AG04449 (cell line): Measurements from ENCODE around the gene TLX2.
A peak's percentile ranks its signal among the peaks of the same experiment; 100 is the strongest.

Experiments used
- CTCF ChIA-PET: fragments of 350-600 bp; formaldehyde crosslinking; extraction: SDS; loops from one replicate; lab custom pipeline; 2021; ENCODE audit warnings: antibody characterized with exemption; lab: Yijun Ruan, JAX
- POLR2A ChIA-PET: fragments of 400-600, 350-600 bp; formaldehyde crosslinking; extraction: SDS; loops from one replicate; lab custom pipeline; 2020; ENCODE audit warnings: antibody characterized with exemption, inconsistent platforms; lab: Yijun Ruan, JAX
- DNase-seq: peaks from one replicate; pipeline ENCODE4 v3.0.0-alpha.2; 2010; ENCODE audit warnings: low read depth, low spot score
- H3K4me3 ChIP-seq: 2 replicates; pipeline ENCODE4 v1.5.1; 2011; ENCODE audit warnings: low read depth, mild to moderate bottlenecking, control low read depth, low read length
- CTCF ChIP-seq: IDR thresholded peaks from one replicate; pipeline ENCODE4 v1.5.1; 2011; ENCODE audit warnings: mild to moderate bottlenecking, moderate library complexity, low read length, control low read depth, inconsistent platforms; ENCODE audit not compliant: insufficient read depth; ENCODE audit errors: missing control alignments

The TLX2 gene

DNA sequence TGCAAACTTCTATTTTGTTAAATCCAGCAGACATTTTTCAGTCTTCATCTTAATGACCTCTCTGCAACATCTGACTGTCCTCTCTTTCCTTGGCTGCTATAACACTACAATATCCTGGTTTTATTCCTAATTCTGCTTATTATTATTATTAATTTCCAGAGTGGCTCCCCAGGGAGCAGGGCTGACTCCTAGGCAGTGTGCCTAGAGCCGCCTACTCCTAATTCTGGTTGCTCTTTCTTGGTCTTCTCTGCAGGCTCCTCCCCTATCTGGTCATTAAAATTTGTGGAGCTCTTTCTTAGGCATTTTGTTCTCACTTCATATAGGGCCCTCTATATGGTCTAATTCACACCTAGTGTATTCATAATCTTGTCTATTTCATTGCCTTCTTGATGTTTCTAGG, 28.7 kb downstream of the TLX2 start:
- no peak overlapping the region for H3K4me3 ChIP-seq
- CTCF ChIA-PET: interaction anchor here (0.6 to 1.2 kb wide), 4 partner anchors 10 to 44 kb away, joined by 3 to 7 read pairs (median 4); partner anchors contain the start of gene LOXL3
- POLR2A ChIA-PET: interaction anchor here (0.7 kb wide), 1 partner anchor 13 kb away, joined by 4 read pairs; no protein-coding TSS in a partner anchor
- no peak for DNase-seq
- TF ChIP-seq CTCF: no peak

DNA sequence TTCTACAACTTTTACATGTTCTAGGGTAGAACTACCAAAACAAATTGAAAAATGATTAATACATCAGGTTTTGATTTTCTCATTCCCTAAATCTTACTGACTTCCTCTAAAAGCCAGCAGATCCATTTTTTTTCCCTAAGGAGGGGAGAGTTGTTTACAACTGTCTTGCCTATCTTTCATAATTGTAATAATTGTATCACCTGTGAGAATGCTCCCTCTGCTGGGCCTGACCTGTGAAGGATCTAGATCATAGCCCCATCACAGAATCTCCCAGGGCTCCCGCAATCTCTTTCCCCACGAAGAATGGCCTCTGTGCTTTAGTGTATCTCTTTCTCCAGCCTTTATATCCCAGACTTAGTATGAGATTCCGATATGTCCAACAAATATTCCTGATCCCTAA, 30.4 kb downstream of the TLX2 start:
- ChIA-PET POLR2A (no interaction called here), CTCF (interaction anchor here (1.3 to 1.9 kb wide), 4 partner anchors 13 to 44 kb away, joined by 3 to 7 read pairs (median 5); no protein-coding TSS in a partner anchor)
- no peak for DNase-seq
- no peak for TF ChIP-seq CTCF
- no peak overlapping the region for H3K4me3 ChIP-seq

- no peak for TF ChIP-seq CTCF
- ChIA-PET CTCF (interaction anchor here (1.1 to 1.9 kb wide), 4 partner anchors 12 to 43 kb away, joined by 4 to 7 read pairs (median 5); no protein-coding TSS in a partner anchor), POLR2A (interaction anchor here (0.7 kb wide), 1 partner anchor 38 kb away, joined by 3 read pairs; no protein-coding TSS in a partner anchor)
- DNase-seq: no peak
- no peak overlapping the region for H3K4me3 ChIP-seq
These were observed 31.8 kb downstream of the TLX2 start for GRCh38 chr2:74546004-74546403.

GRCh38 chr2:74548285-74548899, 34.1 kb downstream of the TLX2 start:
- ChIA-PET POLR2A (interaction anchor here (0.5 kb wide), 1 partner anchor 90 kb away, joined by 3 read pairs; the partner anchor contains the start of gene WBP1), CTCF (interaction anchor here (1.0 to 4.9 kb wide), 2 partner anchors 13 to 39 kb away, joined by 4 to 43 read pairs; no protein-coding TSS in a partner anchor)
- H3K4me3 ChIP-seq: peak overlapping the region; percentile 57
- no peak for TF ChIP-seq CTCF
- DNase-seq: no peak

- POLR2A ChIA-PET: interaction anchor here (0.5 to 1.8 kb wide), 3 partner anchors 28 to 91 kb away, joined by 3 to 7 read pairs (median 3); partner anchors contain the start of gene WBP1
- no peak for DNase-seq
- CTCF ChIA-PET: interaction anchor here (4.9 kb wide), 1 partner anchor 38 kb away, joined by 43 read pairs; no protein-coding TSS in a partner anchor
- peak overlapping the region; percentile 57 for H3K4me3 ChIP-seq
- TF ChIP-seq CTCF: no peak
These were observed 34.9 kb downstream of the TLX2 start for GRCh38 chr2:74548900-74549826.
